ENCODE data around the gene PRRX2.

Gene PRRX2

DNA sequence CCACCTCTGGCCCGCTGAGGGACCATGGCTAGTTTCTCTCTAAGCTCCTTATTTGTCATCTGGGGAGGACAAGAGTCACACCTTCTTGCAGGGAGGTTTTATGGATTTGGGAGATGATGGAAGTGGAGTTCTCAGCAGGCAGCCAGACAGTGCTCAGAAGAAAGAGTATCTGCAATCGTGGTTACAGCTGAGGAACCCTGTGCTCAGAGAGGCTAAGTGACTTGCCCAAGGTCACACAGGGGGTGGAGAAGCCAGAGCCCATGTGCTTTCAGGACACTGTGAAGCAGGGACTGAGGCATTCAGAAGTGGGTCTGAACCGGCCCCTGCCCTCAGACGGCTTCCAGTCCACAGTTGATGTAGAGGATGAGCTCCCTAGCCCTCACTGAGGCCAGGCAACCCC lies 10.8 kb downstream of the PRRX2 start:
- ChIA-PET POLR2A (no interaction called here), CTCF (no interaction called here)
- peaks cover 0 to 31% (median 18%) of the 10 kb centered on the region in 5 experiments for H3K27me3 ChIP-seq (replicated peaks in 2 of 5; ENCODE audit: control insufficient read depth in 4 of 5, insufficient read depth in 5 of 5, low read length in 4 of 5)
- no peaks in the 10 kb centered on the region for H3K36me3 ChIP-seq (ENCODE audit: control insufficient read depth in 4 of 4, insufficient read depth in 4 of 4, low read length in 3 of 4)
- no peak overlapping the region for H3K4me3 ChIP-seq (ENCODE audit: control insufficient read depth in 1 of 7, extremely low read depth in 1 of 7, insufficient read depth in 4 of 7, low read depth in 2 of 7, low read length in 6 of 7)
- DNase-seq, result no peak
- WGBS (ENCODE audit: insufficient coverage), result 92% methylated on average over 2 of the region's 4 CpGs
- H3K9me3 ChIP-seq (ENCODE audit: control extremely low read depth in 1 of 5, control insufficient read depth in 4 of 5, insufficient read depth in 2 of 5, low read depth in 1 of 5, low read length in 4 of 5), result no peaks in the 10 kb centered on the region
- peaks cover 0 to 4% (median 0%) of the 10 kb centered on the region in 4 experiments for H3K4me1 ChIP-seq (ENCODE audit: control extremely low read depth in 1 of 4, control insufficient read depth in 4 of 4, insufficient read depth in 4 of 4, low read length in 3 of 4)
- H3K27ac ChIP-seq (ENCODE audit: insufficient read depth in 1 of 2, low read depth in 1 of 2, low read length in 2 of 2, poor library complexity in 1 of 2, severe bottlenecking in 2 of 2), result no peak overlapping the region

- Histone ChIP-seq H3K4me3 (ENCODE audit: control insufficient read depth in 1 of 7, extremely low read depth in 1 of 7, insufficient read depth in 4 of 7, low read depth in 2 of 7, low read length in 6 of 7) (no peak overlapping the region), H3K36me3 (ENCODE audit: control insufficient read depth in 4 of 4, insufficient read depth in 4 of 4, low read length in 3 of 4) (no peaks in the 10 kb centered on the region), H3K9me3 (ENCODE audit: control extremely low read depth in 1 of 5, control insufficient read depth in 4 of 5, insufficient read depth in 2 of 5, low read depth in 1 of 5, low read length in 4 of 5) (no peaks in the 10 kb centered on the region), H3K4me1 (ENCODE audit: control extremely low read depth in 1 of 4, control insufficient read depth in 4 of 4, insufficient read depth in 4 of 4, low read length in 3 of 4) (no peaks in the 10 kb centered on the region), H3K27me3 (replicated peaks in 2 of 5; ENCODE audit: control insufficient read depth in 4 of 5, insufficient read depth in 5 of 5, low read length in 4 of 5) (peaks cover 0 to 38% (median 18%) of the 10 kb centered on the region in 5 experiments), H3K27ac (ENCODE audit: insufficient read depth in 1 of 2, low read depth in 1 of 2, low read length in 2 of 2, poor library complexity in 1 of 2, severe bottlenecking in 2 of 2) (no peak overlapping the region)
- ChIA-PET POLR2A (no interaction called here), CTCF (interaction anchor here (1.1 kb wide), 1 partner anchor 20 kb away, joined by 3 read pairs; no protein-coding TSS in a partner anchor)
- DNase-seq, result no peak
- 93% methylated on average over 11 of the region's 12 CpGs for WGBS (ENCODE audit: insufficient coverage)
Measured at GRCh38 chr9:129676975-129677374, 11.5 kb downstream of the PRRX2 start.

DNA sequence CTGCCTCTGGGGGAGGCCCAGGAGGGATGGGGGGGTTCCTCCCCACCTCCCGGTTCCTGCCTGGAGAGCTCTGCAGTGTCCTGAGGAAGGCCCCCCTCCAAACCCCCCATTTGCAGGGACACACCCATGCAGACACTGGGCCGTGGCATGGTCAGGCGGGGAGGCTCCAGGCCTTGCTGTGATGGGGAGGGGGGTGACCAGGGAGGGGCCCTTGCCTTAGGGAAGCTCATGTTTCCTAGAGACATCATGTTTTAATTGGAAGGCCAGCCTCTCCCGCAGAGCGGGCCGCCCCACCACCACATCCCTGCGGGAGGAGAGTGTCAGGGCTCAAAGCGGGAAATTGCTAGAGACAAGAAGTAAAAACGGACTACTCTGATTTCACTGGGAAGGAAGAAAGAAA lies 12.0 kb downstream of the PRRX2 start:
- H3K27me3 ChIP-seq (replicated peaks in 2 of 5; ENCODE audit: control insufficient read depth in 4 of 5, insufficient read depth in 5 of 5, low read length in 4 of 5), result peaks cover 0 to 38% (median 19%) of the 10 kb centered on the region in 5 experiments
- 70% methylated on average over 4 of the region's 9 CpGs for WGBS (ENCODE audit: insufficient coverage)
- H3K27ac ChIP-seq (ENCODE audit: insufficient read depth in 1 of 2, low read depth in 1 of 2, low read length in 2 of 2, poor library complexity in 1 of 2, severe bottlenecking in 2 of 2), result no peak overlapping the region
- ChIA-PET CTCF (interaction anchor here (1.1 kb wide), 1 partner anchor 21 kb away, joined by 3 read pairs; no protein-coding TSS in a partner anchor), POLR2A (interaction anchor here (0.5 kb wide), 1 partner anchor 33 kb away, joined by 3 read pairs; no protein-coding TSS in a partner anchor)
- no peak for DNase-seq
- H3K9me3 ChIP-seq (ENCODE audit: control extremely low read depth in 1 of 5, control insufficient read depth in 4 of 5, insufficient read depth in 2 of 5, low read depth in 1 of 5, low read length in 4 of 5), result no peaks in the 10 kb centered on the region
- no peak overlapping the region for H3K4me3 ChIP-seq (ENCODE audit: control insufficient read depth in 1 of 7, extremely low read depth in 1 of 7, insufficient read depth in 4 of 7, low read depth in 2 of 7, low read length in 6 of 7)
- no peaks in the 10 kb centered on the region for H3K36me3 ChIP-seq (ENCODE audit: control insufficient read depth in 4 of 4, insufficient read depth in 4 of 4, low read length in 3 of 4)
- H3K4me1 ChIP-seq (ENCODE audit: control extremely low read depth in 1 of 4, control insufficient read depth in 4 of 4, insufficient read depth in 4 of 4, low read length in 3 of 4), result no peaks in the 10 kb centered on the region

DNA sequence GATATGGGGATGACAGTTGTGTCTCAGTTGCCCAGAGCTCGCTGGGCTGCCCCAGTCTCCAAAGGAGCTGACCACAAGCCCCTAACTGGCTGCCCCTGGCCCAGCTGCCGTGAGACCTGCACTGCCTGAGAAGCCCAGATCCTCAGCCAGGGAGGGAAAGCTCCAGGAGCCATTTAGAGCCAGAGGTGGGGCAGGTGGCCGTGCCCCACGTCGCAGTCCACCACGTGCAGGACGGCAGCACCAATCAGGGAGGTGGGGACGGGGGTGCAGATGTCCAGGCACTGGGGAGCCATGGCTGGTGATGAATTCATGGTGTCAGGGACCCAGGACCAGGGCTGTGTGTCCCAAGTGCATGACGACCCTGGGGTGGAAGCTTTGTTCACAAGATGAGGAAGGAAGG lies 13.4 kb downstream of the PRRX2 start:
- Histone ChIP-seq H3K9me3 (ENCODE audit: control extremely low read depth in 1 of 5, control insufficient read depth in 4 of 5, insufficient read depth in 2 of 5, low read depth in 1 of 5, low read length in 4 of 5) (no peaks in the 10 kb centered on the region), H3K4me1 (ENCODE audit: control extremely low read depth in 1 of 4, control insufficient read depth in 4 of 4, insufficient read depth in 4 of 4, low read length in 3 of 4) (no peaks in the 10 kb centered on the region), H3K27me3 (replicated peaks in 2 of 5; ENCODE audit: control insufficient read depth in 4 of 5, insufficient read depth in 5 of 5, low read length in 4 of 5) (peaks cover 0 to 33% (median 16%) of the 10 kb centered on the region in 5 experiments), H3K27ac (ENCODE audit: insufficient read depth in 1 of 2, low read depth in 1 of 2, low read length in 2 of 2, poor library complexity in 1 of 2, severe bottlenecking in 2 of 2) (no peak overlapping the region), H3K36me3 (ENCODE audit: control insufficient read depth in 4 of 4, insufficient read depth in 4 of 4, low read length in 3 of 4) (no peaks in the 10 kb centered on the region), H3K4me3 (ENCODE audit: control insufficient read depth in 1 of 7, extremely low read depth in 1 of 7, insufficient read depth in 4 of 7, low read depth in 2 of 7, low read length in 6 of 7) (no peak overlapping the region)
- CTCF ChIA-PET, result no interaction called here
- DNase-seq, result no peak
- WGBS (ENCODE audit: insufficient coverage), result 83% methylated on average over 8 of the region's 9 CpGs
- POLR2A ChIA-PET, result interaction anchor here (0.6 kb wide), 1 partner anchor 13 kb away, joined by 3 read pairs; the partner anchor contains the start of gene PRRX2

GRCh38 chr9:129679537-129679936 lies 14.1 kb downstream of the PRRX2 start:
- H3K27me3 ChIP-seq (replicated peaks in 2 of 5; ENCODE audit: control insufficient read depth in 4 of 5, insufficient read depth in 5 of 5, low read length in 4 of 5), result peaks cover 0 to 33% (median 18%) of the 10 kb centered on the region in 5 experiments
- DNase-seq, result no peak
- POLR2A ChIA-PET, result interaction anchor here (0.6 kb wide), 1 partner anchor 14 kb away, joined by 3 read pairs; the partner anchor contains the start of gene PRRX2
- H3K36me3 ChIP-seq (ENCODE audit: control insufficient read depth in 4 of 4, insufficient read depth in 4 of 4, low read length in 3 of 4), result no peaks in the 10 kb centered on the region
- no peak overlapping the region for H3K27ac ChIP-seq (ENCODE audit: insufficient read depth in 1 of 2, low read depth in 1 of 2, low read length in 2 of 2, poor library complexity in 1 of 2, severe bottlenecking in 2 of 2)
- no peak overlapping the region for H3K4me3 ChIP-seq (ENCODE audit: control insufficient read depth in 1 of 7, extremely low read depth in 1 of 7, insufficient read depth in 4 of 7, low read depth in 2 of 7, low read length in 6 of 7)
- H3K9me3 ChIP-seq (ENCODE audit: control extremely low read depth in 1 of 5, control insufficient read depth in 4 of 5, insufficient read depth in 2 of 5, low read depth in 1 of 5, low read length in 4 of 5), result no peaks in the 10 kb centered on the region
- CTCF ChIA-PET, result no interaction called here
- WGBS (ENCODE audit: insufficient coverage), result 87% methylated on average over 9 of the region's 9 CpGs
- H3K4me1 ChIP-seq (ENCODE audit: control extremely low read depth in 1 of 4, control insufficient read depth in 4 of 4, insufficient read depth in 4 of 4, low read length in 3 of 4), result no peaks in the 10 kb centered on the region

GRCh38 chr9:129681924-129682323 lies 16.5 kb downstream of the PRRX2 start:
- ChIA-PET POLR2A (no interaction called here), CTCF (no interaction called here)
- Histone ChIP-seq H3K4me1 (ENCODE audit: control extremely low read depth in 1 of 4, control insufficient read depth in 4 of 4, insufficient read depth in 4 of 4, low read length in 3 of 4) (no peaks in the 10 kb centered on the region), H3K27ac (ENCODE audit: insufficient read depth in 1 of 2, low read depth in 1 of 2, low read length in 2 of 2, poor library complexity in 1 of 2, severe bottlenecking in 2 of 2) (no peak overlapping the region), H3K36me3 (ENCODE audit: control insufficient read depth in 4 of 4, insufficient read depth in 4 of 4, low read length in 3 of 4) (no peaks in the 10 kb centered on the region), H3K9me3 (ENCODE audit: control extremely low read depth in 1 of 5, control insufficient read depth in 4 of 5, insufficient read depth in 2 of 5, low read depth in 1 of 5, low read length in 4 of 5) (no peaks in the 10 kb centered on the region), H3K27me3 (replicated peaks in 2 of 5; ENCODE audit: control insufficient read depth in 4 of 5, insufficient read depth in 5 of 5, low read length in 4 of 5) (peaks cover 0 to 19% (median 11%) of the 10 kb centered on the region in 5 experiments), H3K4me3 (ENCODE audit: control insufficient read depth in 1 of 7, extremely low read depth in 1 of 7, insufficient read depth in 4 of 7, low read depth in 2 of 7, low read length in 6 of 7) (no peak overlapping the region)
- no peak for DNase-seq
- WGBS (ENCODE audit: insufficient coverage), result 77% methylated on average over 7 of the region's 11 CpGs

DNA sequence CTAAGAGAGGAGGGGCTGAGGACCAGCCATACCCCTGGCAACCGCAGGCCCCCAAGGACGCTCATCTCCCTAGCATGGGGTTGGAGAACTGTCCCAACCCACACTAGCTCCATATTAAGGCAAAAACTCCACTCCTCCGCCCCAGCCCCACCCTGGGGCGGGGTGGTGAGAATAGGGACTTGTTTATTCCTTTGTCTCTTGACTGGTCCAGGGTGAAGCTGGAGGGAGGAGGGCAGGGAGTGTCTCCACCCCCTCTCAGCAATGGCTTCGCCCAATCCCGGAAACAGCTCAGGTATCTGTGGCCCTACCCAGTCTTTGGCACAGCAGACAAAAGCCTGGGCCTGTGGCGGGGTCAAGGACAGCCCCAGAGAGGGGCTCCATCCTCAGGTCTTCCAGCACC lies 16.9 kb downstream of the PRRX2 start:
- POLR2A ChIA-PET, result no interaction called here
- DNase-seq, result no peak
- H3K9me3 ChIP-seq (ENCODE audit: control extremely low read depth in 1 of 5, control insufficient read depth in 4 of 5, insufficient read depth in 2 of 5, low read depth in 1 of 5, low read length in 4 of 5), result no peaks in the 10 kb centered on the region
- H3K27ac ChIP-seq (ENCODE audit: insufficient read depth in 1 of 2, low read depth in 1 of 2, low read length in 2 of 2, poor library complexity in 1 of 2, severe bottlenecking in 2 of 2), result no peak overlapping the region
- H3K36me3 ChIP-seq (ENCODE audit: control insufficient read depth in 4 of 4, insufficient read depth in 4 of 4, low read length in 3 of 4), result no peaks in the 10 kb centered on the region
- H3K4me1 ChIP-seq (ENCODE audit: control extremely low read depth in 1 of 4, control insufficient read depth in 4 of 4, insufficient read depth in 4 of 4, low read length in 3 of 4), result no peaks in the 10 kb centered on the region
- WGBS (ENCODE audit: insufficient coverage), result 100% methylated on average over 5 of the region's 7 CpGs
- CTCF ChIA-PET, result interaction anchor here (0.6 kb wide), 1 partner anchor 747 kb away, joined by 3 read pairs; no protein-coding TSS in a partner anchor
- H3K4me3 ChIP-seq (ENCODE audit: control insufficient read depth in 1 of 7, extremely low read depth in 1 of 7, insufficient read depth in 4 of 7, low read depth in 2 of 7, low read length in 6 of 7), result no peak overlapping the region
- H3K27me3 ChIP-seq (replicated peaks in 2 of 5; ENCODE audit: control insufficient read depth in 4 of 5, insufficient read depth in 5 of 5, low read length in 4 of 5), result peaks cover 0 to 15% (median 10%) of the 10 kb centered on the region in 5 experiments

Measured in common myeloid progenitor, CD34-positive (primary cell).